TTC549 (cell line): ENCODE measurements around the gene DNMBP.
A peak's percentile ranks its signal among the peaks of the same experiment; 100 is the strongest.
"Not testable (repeated sequence)": the region's sequence is repeated elsewhere in the genome, so short reads cannot be mapped to it uniquely, and the experiment has no call there.

Source experiments
- FAIRE-seq: peaks from 2 replicates; lab custom pipeline; 2012; peaks lifted over from hg19 to GRCh38; lab: Jason Lieb, UNC

DNMBP gene

GRCh38 chr10:99984211-99985034, 25.3 kb downstream of the DNMBP start:
- no peak for FAIRE-seq

GRCh38 chr10:99983280-99983988, 26.3 kb downstream of the DNMBP start:
- FAIRE-seq, result no peak

GRCh38 chr10:99982728-99983127, 27.0 kb downstream of the DNMBP start:
- no peak for FAIRE-seq

- no peak for FAIRE-seq
Measured at GRCh38 chr10:99981581-99982199, 28.1 kb downstream of the DNMBP start.

- no peak for FAIRE-seq
Measured at GRCh38 chr10:99979066-99979685, 30.6 kb downstream of the DNMBP start.

GRCh38 chr10:99977916-99978315, 31.8 kb downstream of the DNMBP start:
- FAIRE-seq, result no peak

GRCh38 chr10:99976886-99977665, 32.7 kb downstream of the DNMBP start:
- FAIRE-seq, result no peak

- no peak for FAIRE-seq
Measured at GRCh38 chr10:99975942-99976809, 33.6 kb downstream of the DNMBP start.

GRCh38 chr10:99975106-99975829, 34.5 kb downstream of the DNMBP start:
- FAIRE-seq, result no peak

GRCh38 chr10:99973190-99973589, 36.6 kb downstream of the DNMBP start:
- FAIRE-seq, result peak; percentile 33

- FAIRE-seq, result no peak
Measured at GRCh38 chr10:99967961-99968360, 41.8 kb downstream of the DNMBP start.

- no peak for FAIRE-seq
Measured at GRCh38 chr10:99966306-99966705, 43.4 kb downstream of the DNMBP start.

- FAIRE-seq, result no peak
Measured at GRCh38 chr10:99965700-99966099, 44.0 kb downstream of the DNMBP start.

- FAIRE-seq, result no peak
Measured at GRCh38 chr10:99964791-99965190, 45.0 kb downstream of the DNMBP start.

GRCh38 chr10:99963467-99964165, 46.1 kb downstream of the DNMBP start:
- FAIRE-seq, result not testable (repeated sequence)

GRCh38 chr10:99958806-99959205, 50.9 kb downstream of the DNMBP start:
- FAIRE-seq, result no peak

GRCh38 chr10:99958302-99958701, 51.4 kb downstream of the DNMBP start:
- FAIRE-seq, result no peak

GRCh38 chr10:99953510-99953909, 56.2 kb downstream of the DNMBP start:
- not testable (repeated sequence) for FAIRE-seq

GRCh38 chr10:99952799-99953198, 56.9 kb downstream of the DNMBP start:
- no peak for FAIRE-seq

GRCh38 chr10:99946051-99946450, 63.7 kb downstream of the DNMBP start:
- FAIRE-seq, result not testable (repeated sequence)
